B cell (primary cell): ENCODE measurements around the gene PTPN13.

ENCODE experiments used
- EZH2 ChIP-seq: IDR thresholded peaks from 2 replicates; pipeline ENCODE4 v1.6.1; 2012; ENCODE audit warnings: borderline replicate concordance, low read depth, mild to moderate bottlenecking, moderate library complexity, low read length; ENCODE audit not compliant: insufficient read depth, poor library complexity, severe bottlenecking
- TF ChIP-seq, protein P1 (sequence below): fragments of 200-600 bp; IDR thresholded peaks from one replicate; pipeline ENCODE4 v1.8.0; 2022; ENCODE audit warnings: antibody characterized with exemption, mild to moderate bottlenecking

DNA sequence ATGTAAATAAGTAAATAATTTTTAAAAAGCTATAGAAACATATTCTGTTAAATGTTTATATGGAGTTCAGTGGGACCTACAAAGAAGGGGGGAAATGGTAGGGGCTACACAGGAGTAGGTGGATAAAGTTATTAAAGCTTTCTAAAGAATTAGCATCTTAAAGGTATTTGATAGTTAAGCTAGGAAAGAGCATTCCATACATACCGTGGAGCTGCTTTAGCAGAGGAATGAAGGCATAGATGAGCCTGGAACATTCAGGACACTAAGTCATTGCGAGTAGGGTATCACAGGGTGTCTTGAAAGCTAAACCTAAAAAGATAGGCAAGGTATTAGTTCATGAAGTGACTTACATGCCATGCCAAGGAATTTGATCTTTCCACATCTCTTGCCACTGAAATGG, 194.7 kb downstream of the PTPN13 start:
- no peak for TF ChIP-seq EZH2
- TF ChIP-seq, protein P1, sequence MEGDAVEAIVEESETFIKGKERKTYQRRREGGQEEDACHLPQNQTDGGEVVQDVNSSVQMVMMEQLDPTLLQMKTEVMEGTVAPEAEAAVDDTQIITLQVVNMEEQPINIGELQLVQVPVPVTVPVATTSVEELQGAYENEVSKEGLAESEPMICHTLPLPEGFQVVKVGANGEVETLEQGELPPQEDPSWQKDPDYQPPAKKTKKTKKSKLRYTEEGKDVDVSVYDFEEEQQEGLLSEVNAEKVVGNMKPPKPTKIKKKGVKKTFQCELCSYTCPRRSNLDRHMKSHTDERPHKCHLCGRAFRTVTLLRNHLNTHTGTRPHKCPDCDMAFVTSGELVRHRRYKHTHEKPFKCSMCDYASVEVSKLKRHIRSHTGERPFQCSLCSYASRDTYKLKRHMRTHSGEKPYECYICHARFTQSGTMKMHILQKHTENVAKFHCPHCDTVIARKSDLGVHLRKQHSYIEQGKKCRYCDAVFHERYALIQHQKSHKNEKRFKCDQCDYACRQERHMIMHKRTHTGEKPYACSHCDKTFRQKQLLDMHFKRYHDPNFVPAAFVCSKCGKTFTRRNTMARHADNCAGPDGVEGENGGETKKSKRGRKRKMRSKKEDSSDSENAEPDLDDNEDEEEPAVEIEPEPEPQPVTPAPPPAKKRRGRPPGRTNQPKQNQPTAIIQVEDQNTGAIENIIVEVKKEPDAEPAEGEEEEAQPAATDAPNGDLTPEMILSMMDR, result no peak
